T-helper 2 cell treated with Interferon-gamma antibody and Interleukin-4, amounts not matched to agents 100 ng/mL and 5 ng/mL, for 36 hours (primary cell): ENCODE data around the gene HSF4. TPM values are rescaled to one million over a fixed set of nuclear protein-coding genes. Genes with fewer than 3 reads are reported as not detected.

ENCODE experiments used
- intact Hi-C: fragments of 100-400 bp; cut with micrococcal nuclease; formaldehyde crosslinking; loops from one replicate; pipeline ENCODE4 v1.15.1; 2023
- total RNA-seq: library from RNA; stranded (reverse); gene quantifications from 2 replicates; pipeline ENCODE4 v1.2.3, GENCODE V29; 2022

Gene HSF4
- total RNA-seq, 1 donor from 2014 or later: 43.9 TPM

DNA sequence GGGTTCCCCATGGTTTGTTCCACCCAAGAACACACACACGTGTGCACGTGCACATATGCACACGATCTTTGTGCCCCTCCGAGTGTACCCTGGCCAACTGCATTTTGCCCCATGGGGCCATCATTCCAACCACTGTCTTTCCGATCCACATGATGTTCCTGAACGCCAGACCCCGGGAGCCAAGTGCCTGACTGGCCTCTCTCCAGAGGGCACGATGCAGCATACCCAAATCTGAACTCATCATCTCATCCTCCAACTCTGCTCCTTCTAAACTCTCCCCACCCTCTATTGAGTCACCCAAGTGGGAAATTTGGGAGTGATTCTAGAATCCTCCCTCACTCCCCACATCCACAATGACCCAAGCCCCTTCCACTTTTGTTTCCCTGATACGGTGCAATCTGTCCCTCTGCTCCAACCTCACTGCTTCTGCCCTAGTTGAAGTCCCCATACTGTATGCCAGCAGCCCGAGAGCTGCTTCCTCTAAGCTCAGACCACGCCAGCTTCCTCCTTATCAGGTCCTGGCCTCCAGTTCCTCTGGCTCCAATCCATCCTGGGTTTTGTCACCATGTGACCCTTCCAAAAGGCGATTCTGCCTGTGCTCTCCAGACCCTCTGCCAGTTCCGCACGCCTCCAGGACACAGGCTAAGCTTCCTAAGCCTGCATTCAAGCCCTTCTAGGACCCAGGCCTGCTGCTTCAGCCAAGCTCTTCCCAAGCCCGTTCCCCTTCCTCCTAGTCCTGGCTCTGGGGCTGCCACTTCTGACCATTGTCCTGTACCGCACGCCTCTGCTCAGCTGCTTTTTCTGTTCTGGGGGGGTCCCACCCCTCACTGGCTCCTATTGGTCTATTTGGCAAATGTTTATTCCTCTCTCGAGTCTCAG, 52.3 kb downstream of the HSF4 start:
- intact Hi-C loops: no loop called here

Other genes with a start within 250 kb of the HSF4 start
- not detected in 2 replicates for gene CDH16, start 245.9 kb upstream of the HSF4 start, total RNA-seq
- gene RRAD, start 239.2 kb upstream of the HSF4 start, total RNA-seq: 0.66 and 1.2 TPM in 2 replicates
- gene CIAO2B, start 230.3 kb upstream of the HSF4 start, total RNA-seq: 110 and 113 TPM in 2 replicates
- gene CES2, start 229.2 kb upstream of the HSF4 start, total RNA-seq: 35.6 and 38.3 TPM in 2 replicates
- 7.9 and 10.9 TPM in 2 replicates for gene CES3, start 203.5 kb upstream of the HSF4 start, total RNA-seq
- gene CES4A, start 176.2 kb upstream of the HSF4 start, total RNA-seq: 39.6 and 42.2 TPM in 2 replicates
- gene CBFB, start 135.6 kb upstream of the HSF4 start, total RNA-seq: 235 and 240 TPM in 2 replicates
- 18.7 and 19.3 TPM in 2 replicates for gene PHAF1, start 54.8 kb upstream of the HSF4 start, total RNA-seq
- 8.1 and 8.3 TPM in 2 replicates for gene B3GNT9, start 13.7 kb upstream of the HSF4 start, total RNA-seq
- 48.6 and 52.9 TPM in 2 replicates for gene TRADD, start 4.8 kb upstream of the HSF4 start, total RNA-seq
- gene FBXL8, start 4.8 kb upstream of the HSF4 start, total RNA-seq: 32.7 and 34.4 TPM in 2 replicates
- 19.4 and 20.2 TPM in 2 replicates for gene NOL3, start 5.8 kb downstream of the HSF4 start, total RNA-seq
- 50.4 and 57.4 TPM in 2 replicates for gene MATCAP1, start 19.2 kb downstream of the HSF4 start, total RNA-seq
- 0.09 TPM in 1 of 2 replicates, not detected in the other for gene EXOC3L1, start 25.4 kb downstream of the HSF4 start, total RNA-seq
- gene E2F4, start 27.4 kb downstream of the HSF4 start, total RNA-seq: 132 and 133 TPM in 2 replicates
- 7.4 and 8.2 TPM in 2 replicates for gene ELMO3, start 34.4 kb downstream of the HSF4 start, total RNA-seq
- gene TMEM208, start 62.4 kb downstream of the HSF4 start, total RNA-seq: 46.2 and 51.2 TPM in 2 replicates
- 60.3 and 64.6 TPM in 2 replicates for gene FHOD1, start 82.7 kb downstream of the HSF4 start, total RNA-seq
- 2.9 and 3.3 TPM in 2 replicates for gene SLC9A5, start 84.2 kb downstream of the HSF4 start, total RNA-seq
- gene PLEKHG4, start 114.8 kb downstream of the HSF4 start, total RNA-seq: 19.5 and 21.3 TPM in 2 replicates
- gene KCTD19, start 162.0 kb downstream of the HSF4 start, total RNA-seq: 0.02 TPM in 1 of 2 replicates, not detected in the other
- gene LRRC36, start 162.1 kb downstream of the HSF4 start, total RNA-seq: not detected in 2 replicates
- gene TPPP3, start 228.8 kb downstream of the HSF4 start, total RNA-seq: not detected in 2 replicates